ENCODE measurements around the gene GARRE1.

Gene GARRE1

GRCh38 chr19:34260771-34261173 lies 6.4 kb downstream of the GARRE1 start:
- H2BK12ac ChIP-seq (ENCODE audit: low read length): no peak overlapping the region
- H2BK5ac ChIP-seq (ENCODE audit: low read length): no peak overlapping the region
- no peak overlapping the region for H3K4ac ChIP-seq (ENCODE audit: low read length)
- no peak overlapping the region for H3K14ac ChIP-seq (ENCODE audit: low read length)
- H3K23ac ChIP-seq (ENCODE audit: low read depth, low read length, poor library complexity): no peak overlapping the region
- no CpG with 5 or more reads among the region's 6 CpGs for WGBS, 2 donors (ENCODE audit: extremely low coverage in 2 of 2, insufficient read length in 2 of 2, insufficient replicate concordance in 1 of 2)
- no peak overlapping the region for H3K4me3 ChIP-seq (ENCODE audit: low read length in 2 of 2)
- no peaks in the 10 kb centered on the region for H3K9me3 ChIP-seq (replicated peaks in 1 of 2; ENCODE audit: control insufficient read depth in 2 of 2, insufficient read depth in 1 of 2, low read depth in 1 of 2, low read length in 2 of 2)
- H3K27ac ChIP-seq (replicated peaks; ENCODE audit: low read length): no peak overlapping the region
- peaks cover 5% of the 10 kb centered on the region for H3K79me1 ChIP-seq (ENCODE audit: low read depth, low read length)
- H3K27me3 ChIP-seq (ENCODE audit: control insufficient read depth in 3 of 3, insufficient read depth in 3 of 3, low read depth in 1 of 3, low read length in 3 of 3): no peaks in the 10 kb centered on the region
- no peak overlapping the region for H2AFZ ChIP-seq (ENCODE audit: low read length)
- no peak for DNase-seq (ENCODE audit: low spot score)
- H3K4me1 ChIP-seq (ENCODE audit: control insufficient read depth in 2 of 2, insufficient read depth in 1 of 2, low read depth in 1 of 2, low read length in 2 of 2): peaks cover 0 to 8% of the 10 kb centered on the region in 2 donors
- H3K36me3 ChIP-seq (replicated peaks in 1 of 2; ENCODE audit: control insufficient read depth in 2 of 2, insufficient read depth in 2 of 2, low read length in 2 of 2): peaks cover 0 to 20% of the 10 kb centered on the region in 2 donors
- H3K9ac ChIP-seq (ENCODE audit: low read depth, low read length, poor library complexity): no peak overlapping the region
- no peak overlapping the region for H2AK5ac ChIP-seq (ENCODE audit: low read depth, low read length)
- H3K4me2 ChIP-seq (ENCODE audit: insufficient read depth, low read length, poor library complexity, severe bottlenecking): no peak overlapping the region
- no peak overlapping the region for H4K91ac ChIP-seq (ENCODE audit: low read depth, low read length, poor library complexity)
- no peak overlapping the region for H4K8ac ChIP-seq (ENCODE audit: low read depth, low read length)
- H2BK15ac ChIP-seq (ENCODE audit: low read length): no peak overlapping the region
- H3K18ac ChIP-seq (ENCODE audit: low read length): no peak overlapping the region
- H2BK120ac ChIP-seq (ENCODE audit: low read depth, low read length): no peak overlapping the region

- Histone ChIP-seq H3K23ac (ENCODE audit: low read depth, low read length, poor library complexity) (no peak overlapping the region), H2AFZ (ENCODE audit: low read length) (no peak overlapping the region), H2BK5ac (ENCODE audit: low read length) (no peak overlapping the region), H2AK5ac (ENCODE audit: low read depth, low read length) (no peak overlapping the region), H4K8ac (ENCODE audit: low read depth, low read length) (no peak overlapping the region), H3K79me1 (ENCODE audit: low read depth, low read length) (peaks cover 2% of the 10 kb centered on the region), H3K9ac (ENCODE audit: low read depth, low read length, poor library complexity) (no peak overlapping the region), H3K14ac (ENCODE audit: low read length) (no peak overlapping the region), H3K4me2 (ENCODE audit: insufficient read depth, low read length, poor library complexity, severe bottlenecking) (no peak overlapping the region), H3K18ac (ENCODE audit: low read length) (no peak overlapping the region), H2BK120ac (ENCODE audit: low read depth, low read length) (no peak overlapping the region), H3K27ac (replicated peaks; ENCODE audit: low read length) (no peak overlapping the region), H2BK15ac (ENCODE audit: low read length) (no peak overlapping the region), H4K91ac (ENCODE audit: low read depth, low read length, poor library complexity) (no peak overlapping the region), H3K4ac (ENCODE audit: low read length) (no peak overlapping the region), H3K9me3 (replicated peaks in 1 of 2; ENCODE audit: control insufficient read depth in 2 of 2, insufficient read depth in 1 of 2, low read depth in 1 of 2, low read length in 2 of 2) (no peaks in the 10 kb centered on the region), H3K27me3 (ENCODE audit: control insufficient read depth in 3 of 3, insufficient read depth in 3 of 3, low read depth in 1 of 3, low read length in 3 of 3) (no peaks in the 10 kb centered on the region), H3K4me3 (ENCODE audit: low read length in 2 of 2) (no peak overlapping the region), H3K36me3 (replicated peaks in 1 of 2; ENCODE audit: control insufficient read depth in 2 of 2, insufficient read depth in 2 of 2, low read length in 2 of 2) (peaks cover 0 to 20% of the 10 kb centered on the region in 2 donors), H2BK12ac (ENCODE audit: low read length) (no peak overlapping the region), H3K4me1 (ENCODE audit: control insufficient read depth in 2 of 2, insufficient read depth in 1 of 2, low read depth in 1 of 2, low read length in 2 of 2) (peaks cover 0 to 8% of the 10 kb centered on the region in 2 donors)
- WGBS, 2 donors (ENCODE audit: extremely low coverage in 2 of 2, insufficient read length in 2 of 2, insufficient replicate concordance in 1 of 2): no CpG with 5 or more reads among the region's 6 CpGs
- no peak for DNase-seq (ENCODE audit: low spot score)
Observed at GRCh38 chr19:34261334-34262109, 7.2 kb downstream of the GARRE1 start.

- no peak overlapping the region for H3K4me2 ChIP-seq (ENCODE audit: insufficient read depth, low read length, poor library complexity, severe bottlenecking)
- peaks cover 0 to 19% of the 10 kb centered on the region in 2 donors for H3K36me3 ChIP-seq (replicated peaks in 1 of 2; ENCODE audit: control insufficient read depth in 2 of 2, insufficient read depth in 2 of 2, low read length in 2 of 2)
- H2AFZ ChIP-seq (ENCODE audit: low read length): no peak overlapping the region
- no peak overlapping the region for H3K4me3 ChIP-seq (ENCODE audit: low read length in 2 of 2)
- H4K91ac ChIP-seq (ENCODE audit: low read depth, low read length, poor library complexity): no peak overlapping the region
- peaks cover 2% of the 10 kb centered on the region for H3K79me1 ChIP-seq (ENCODE audit: low read depth, low read length)
- peaks cover 0 to 8% of the 10 kb centered on the region in 2 donors for H3K4me1 ChIP-seq (ENCODE audit: control insufficient read depth in 2 of 2, insufficient read depth in 1 of 2, low read depth in 1 of 2, low read length in 2 of 2)
- H3K9me3 ChIP-seq (replicated peaks in 1 of 2; ENCODE audit: control insufficient read depth in 2 of 2, insufficient read depth in 1 of 2, low read depth in 1 of 2, low read length in 2 of 2): no peaks in the 10 kb centered on the region
- H4K8ac ChIP-seq (ENCODE audit: low read depth, low read length): no peak overlapping the region
- no peak overlapping the region for H3K18ac ChIP-seq (ENCODE audit: low read length)
- H2BK12ac ChIP-seq (ENCODE audit: low read length): no peak overlapping the region
- no peak overlapping the region for H2AK5ac ChIP-seq (ENCODE audit: low read depth, low read length)
- H2BK5ac ChIP-seq (ENCODE audit: low read length): no peak overlapping the region
- H3K27ac ChIP-seq (replicated peaks; ENCODE audit: low read length): no peak overlapping the region
- WGBS, 2 donors (ENCODE audit: extremely low coverage in 2 of 2, insufficient read length in 2 of 2, insufficient replicate concordance in 1 of 2): no CpG with 5 or more reads among the region's 8 CpGs
- no peak overlapping the region for H3K4ac ChIP-seq (ENCODE audit: low read length)
- H3K27me3 ChIP-seq (ENCODE audit: control insufficient read depth in 3 of 3, insufficient read depth in 3 of 3, low read depth in 1 of 3, low read length in 3 of 3): no peaks in the 10 kb centered on the region
- H2BK15ac ChIP-seq (ENCODE audit: low read length): no peak overlapping the region
- no peak for DNase-seq (ENCODE audit: low spot score)
- H3K9ac ChIP-seq (ENCODE audit: low read depth, low read length, poor library complexity): no peak overlapping the region
- no peak overlapping the region for H3K23ac ChIP-seq (ENCODE audit: low read depth, low read length, poor library complexity)
- H2BK120ac ChIP-seq (ENCODE audit: low read depth, low read length): no peak overlapping the region
- H3K14ac ChIP-seq (ENCODE audit: low read length): no peak overlapping the region
Observed at GRCh38 chr19:34263745-34264237, 9.4 kb downstream of the GARRE1 start.

- Histone ChIP-seq H3K14ac (ENCODE audit: low read length) (no peak overlapping the region), H4K91ac (ENCODE audit: low read depth, low read length, poor library complexity) (no peak overlapping the region), H3K18ac (ENCODE audit: low read length) (no peak overlapping the region), H3K27ac (replicated peaks; ENCODE audit: low read length) (no peak overlapping the region), H2BK5ac (ENCODE audit: low read length) (no peak overlapping the region), H4K8ac (ENCODE audit: low read depth, low read length) (no peak overlapping the region), H3K79me1 (ENCODE audit: low read depth, low read length) (peaks cover 3% of the 10 kb centered on the region), H3K9me3 (replicated peaks in 1 of 2; ENCODE audit: control insufficient read depth in 2 of 2, insufficient read depth in 1 of 2, low read depth in 1 of 2, low read length in 2 of 2) (no peaks in the 10 kb centered on the region), H3K4me3 (ENCODE audit: low read length in 2 of 2) (no peak overlapping the region), H3K4me2 (ENCODE audit: insufficient read depth, low read length, poor library complexity, severe bottlenecking) (no peak overlapping the region), H2BK12ac (ENCODE audit: low read length) (no peak overlapping the region), H3K4me1 (ENCODE audit: control insufficient read depth in 2 of 2, insufficient read depth in 1 of 2, low read depth in 1 of 2, low read length in 2 of 2) (peaks cover 5 to 13% of the 10 kb centered on the region in 2 donors), H3K9ac (ENCODE audit: low read depth, low read length, poor library complexity) (no peak overlapping the region), H3K36me3 (replicated peaks in 1 of 2; ENCODE audit: control insufficient read depth in 2 of 2, insufficient read depth in 2 of 2, low read length in 2 of 2) (peaks cover 0 to 13% of the 10 kb centered on the region in 2 donors), H3K4ac (ENCODE audit: low read length) (no peak overlapping the region), H3K27me3 (ENCODE audit: control insufficient read depth in 3 of 3, insufficient read depth in 3 of 3, low read depth in 1 of 3, low read length in 3 of 3) (no peaks in the 10 kb centered on the region), H3K23ac (ENCODE audit: low read depth, low read length, poor library complexity) (no peak overlapping the region), H2AFZ (ENCODE audit: low read length) (no peak overlapping the region), H2BK120ac (ENCODE audit: low read depth, low read length) (no peak overlapping the region), H2AK5ac (ENCODE audit: low read depth, low read length) (no peak overlapping the region), H2BK15ac (ENCODE audit: low read length) (no peak overlapping the region)
- no CpG with 5 or more reads among the region's 6 CpGs for WGBS, 2 donors (ENCODE audit: extremely low coverage in 2 of 2, insufficient read length in 2 of 2, insufficient replicate concordance in 1 of 2)
- DNase-seq (ENCODE audit: low spot score): no peak
Observed at GRCh38 chr19:34265221-34265650, 10.9 kb downstream of the GARRE1 start.
